Cardiac muscle cell (in vitro differentiated cells and primary cell): ENCODE results near the gene PPEF1. TPM values are rescaled to one million over a fixed set of nuclear protein-coding genes. Genes with fewer than 3 reads are reported as not detected.

Source experiments
- DNase-seq, 2 donors: peaks; one replicate each; pipeline versions ENCODE4 v3.0.0 to v3.0.0-alpha.2; 2010 to 2017; ENCODE audit warnings: low read depth in 1 of 2, low spot score in 1 of 2
- H3K27ac ChIP-seq: fragments of 200-600 bp; sonication (generic); 2 replicates; pipeline ENCODE4 v1.5.1; 2016
- H3K27me3 ChIP-seq: fragments of 200-600 bp; sonication (generic); 2 replicates; pipeline ENCODE4 v1.6.0; 2016; ENCODE audit warnings: control low read depth
- H3K36me3 ChIP-seq: fragments of 200-600 bp; sonication (generic); 2 replicates; pipeline ENCODE4 v1.5.1; 2016; ENCODE audit warnings: control low read depth
- H3K4me1 ChIP-seq: fragments of 200-600 bp; sonication (generic); 2 replicates; pipeline ENCODE4 v1.8.1; 2017; ENCODE audit warnings: low read depth, mild to moderate bottlenecking, mixed run types
- H3K4me3 ChIP-seq: fragments of 200-600 bp; sonication (generic); 2 replicates; pipeline ENCODE4 v1.5.1; 2016; ENCODE audit warnings: mild to moderate bottlenecking
- H3K9me3 ChIP-seq: fragments of 200-600 bp; sonication (generic); 2 replicates; pipeline ENCODE4 v1.5.1; 2017; ENCODE audit warnings: low read depth, mild to moderate bottlenecking, control low read depth
- polyA plus RNA-seq: library from polyadenylated mRNA; unstranded; fragments of >200 nt; fragmentation: Nextera tagmentation; extraction: Ambion mirVana; gene quantifications from 2 replicates; pipeline ENCODE4 v1.2.1, GENCODE V29; 2016
- total RNA-seq: library from RNA; depleted of rRNA; stranded (reverse); fragments of >200 nt; gene quantifications from 2 replicates; pipeline ENCODE4 v1.2.3, GENCODE V29; 2016
- TF ChIP-seq, protein P1 (sequence below): IDR thresholded peaks from 2 replicates; pipeline ENCODE4 v1.5.1; 2012; ENCODE audit warnings: low read depth, mild to moderate bottlenecking, low read length

The PPEF1 gene
- total and polyA plus RNA-seq, 2 experiments from 2014 or later: 0.30 TPM; not detected in 1

DNA sequence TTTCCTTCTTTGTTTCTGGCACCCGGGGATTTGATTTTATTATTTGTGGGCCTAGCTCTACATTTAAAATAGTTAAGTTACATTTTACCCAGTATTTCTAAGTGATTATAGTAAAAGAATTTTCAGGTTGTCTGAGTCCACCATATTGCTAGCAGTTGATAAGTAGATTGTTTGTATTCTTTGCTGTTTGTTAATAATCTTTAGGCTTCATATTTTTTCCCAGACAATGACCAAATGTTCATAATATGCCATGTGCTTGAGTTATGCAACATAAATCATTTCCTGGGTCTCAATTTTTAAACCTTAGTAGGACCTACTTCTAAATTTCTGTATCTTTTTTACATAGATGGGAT is 149.2 kb downstream of the PPEF1 start:
- Histone ChIP-seq H3K4me1 (no peaks in the 10 kb centered on the region), H3K27ac (no peak overlapping the region), H3K4me3 (no peak overlapping the region), H3K9me3 (no peaks in the 10 kb centered on the region), H3K27me3 (no peaks in the 10 kb centered on the region), H3K36me3 (no peaks in the 10 kb centered on the region)
- no peak for DNase-seq
- TF ChIP-seq, protein P1, sequence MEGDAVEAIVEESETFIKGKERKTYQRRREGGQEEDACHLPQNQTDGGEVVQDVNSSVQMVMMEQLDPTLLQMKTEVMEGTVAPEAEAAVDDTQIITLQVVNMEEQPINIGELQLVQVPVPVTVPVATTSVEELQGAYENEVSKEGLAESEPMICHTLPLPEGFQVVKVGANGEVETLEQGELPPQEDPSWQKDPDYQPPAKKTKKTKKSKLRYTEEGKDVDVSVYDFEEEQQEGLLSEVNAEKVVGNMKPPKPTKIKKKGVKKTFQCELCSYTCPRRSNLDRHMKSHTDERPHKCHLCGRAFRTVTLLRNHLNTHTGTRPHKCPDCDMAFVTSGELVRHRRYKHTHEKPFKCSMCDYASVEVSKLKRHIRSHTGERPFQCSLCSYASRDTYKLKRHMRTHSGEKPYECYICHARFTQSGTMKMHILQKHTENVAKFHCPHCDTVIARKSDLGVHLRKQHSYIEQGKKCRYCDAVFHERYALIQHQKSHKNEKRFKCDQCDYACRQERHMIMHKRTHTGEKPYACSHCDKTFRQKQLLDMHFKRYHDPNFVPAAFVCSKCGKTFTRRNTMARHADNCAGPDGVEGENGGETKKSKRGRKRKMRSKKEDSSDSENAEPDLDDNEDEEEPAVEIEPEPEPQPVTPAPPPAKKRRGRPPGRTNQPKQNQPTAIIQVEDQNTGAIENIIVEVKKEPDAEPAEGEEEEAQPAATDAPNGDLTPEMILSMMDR: no peak

DNA sequence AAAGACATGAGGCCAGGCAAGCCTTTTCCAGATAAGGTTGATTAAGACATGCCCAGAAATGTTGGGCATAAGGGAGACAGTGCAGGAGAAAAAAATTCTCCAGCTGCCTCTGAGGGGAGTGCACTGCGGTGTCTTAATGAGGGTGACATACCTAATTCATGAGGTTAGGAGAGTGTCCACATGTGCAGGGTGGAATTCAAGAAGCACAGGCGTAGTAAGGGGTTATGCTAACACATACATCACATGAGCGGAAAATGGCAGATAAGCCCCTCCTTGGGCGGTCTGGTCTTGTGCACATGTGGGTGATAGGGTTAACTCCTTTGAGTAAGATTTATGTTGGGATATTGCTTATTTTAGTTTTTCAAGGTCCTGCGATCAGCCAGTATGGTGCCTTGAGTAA is 154.1 kb downstream of the PPEF1 start:
- H3K27me3 ChIP-seq: no peaks in the 10 kb centered on the region

DNA sequence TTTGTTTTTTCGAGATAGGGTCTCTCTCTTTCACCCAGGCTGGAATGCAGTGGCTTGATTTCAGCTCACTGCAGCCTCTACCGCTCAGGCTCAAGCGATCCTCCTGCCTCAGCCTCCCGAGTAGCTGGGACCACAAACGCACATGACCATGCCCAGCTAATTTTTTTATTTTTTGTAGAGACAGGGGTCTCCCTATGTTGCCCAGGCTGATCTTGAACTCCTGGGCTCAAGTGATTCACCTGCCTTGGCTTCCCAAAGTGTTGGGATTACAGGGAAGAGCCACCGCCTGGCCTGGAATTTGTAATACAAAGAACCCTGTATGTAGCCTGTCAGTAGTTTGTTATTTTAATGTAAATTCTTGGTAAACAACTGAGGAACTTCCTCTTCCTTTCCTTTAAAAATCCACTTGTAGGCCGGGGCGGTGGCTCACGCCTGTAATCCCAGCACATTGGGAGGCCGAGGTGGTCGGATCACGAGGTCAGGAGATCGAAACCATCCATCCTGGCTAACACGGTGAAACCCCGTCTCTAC is 157.0 kb downstream of the PPEF1 start:
- Histone ChIP-seq H3K4me1 (no peaks in the 10 kb centered on the region), H3K36me3 (no peaks in the 10 kb centered on the region), H3K27ac (no peak overlapping the region), H3K9me3 (no peaks in the 10 kb centered on the region), H3K4me3 (no peak overlapping the region), H3K27me3 (no peaks in the 10 kb centered on the region)
- TF ChIP-seq, protein P1: no peak
- no peak for DNase-seq

More for the DNA sequence above, 154.1 kb downstream of the PPEF1 start:
- Histone ChIP-seq H3K36me3 (no peaks in the 10 kb centered on the region), H3K4me3 (no peak overlapping the region), H3K4me1 (no peaks in the 10 kb centered on the region), H3K27ac (no peak overlapping the region), H3K9me3 (no peaks in the 10 kb centered on the region)
- no peak for DNase-seq
- TF ChIP-seq, protein P1: no peak

DNA sequence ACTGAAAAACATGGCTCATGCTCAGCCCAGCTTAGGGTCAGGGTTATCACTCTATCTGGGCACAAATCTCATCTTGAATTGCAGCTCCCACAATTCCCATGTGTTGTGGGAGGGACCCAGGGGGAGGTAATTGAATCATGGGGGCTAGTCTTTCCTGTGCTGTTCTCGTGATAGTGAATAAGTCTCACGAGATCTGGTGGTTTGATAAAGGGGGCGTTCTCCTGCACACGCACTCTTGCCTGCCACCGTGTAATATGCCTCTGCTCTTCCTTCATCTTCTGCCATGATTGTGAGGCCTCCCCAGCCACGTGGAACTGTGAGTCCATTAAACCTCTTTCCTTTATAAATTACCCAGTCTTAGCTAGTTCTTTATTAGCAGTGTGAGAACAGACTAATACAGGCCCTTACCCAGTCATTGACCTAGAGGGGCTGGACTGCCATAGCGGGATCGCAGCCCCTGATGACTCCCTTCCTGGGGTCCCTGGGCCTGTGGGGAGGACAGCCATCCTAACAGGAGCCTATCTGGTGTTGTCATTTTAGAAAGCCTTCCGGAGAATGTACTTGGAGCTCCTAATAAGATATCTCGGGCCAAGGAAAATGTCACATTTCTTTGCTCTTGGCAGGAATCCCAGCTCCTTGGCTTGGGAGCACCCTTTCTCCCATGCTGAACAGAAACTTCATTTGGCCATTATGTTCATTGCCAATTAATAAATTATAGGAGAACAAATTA is 163.9 kb downstream of the PPEF1 start:
- H3K9me3 ChIP-seq: no peaks in the 10 kb centered on the region
- H3K27me3 ChIP-seq: no peaks in the 10 kb centered on the region
- H3K27ac ChIP-seq: no peak overlapping the region
- H3K4me1 ChIP-seq: no peaks in the 10 kb centered on the region
- no peak overlapping the region for H3K4me3 ChIP-seq
- H3K36me3 ChIP-seq: no peaks in the 10 kb centered on the region
- DNase-seq: peak in 1 of 2 donors; percentile 50
- TF ChIP-seq, protein P1: no peak

DNA sequence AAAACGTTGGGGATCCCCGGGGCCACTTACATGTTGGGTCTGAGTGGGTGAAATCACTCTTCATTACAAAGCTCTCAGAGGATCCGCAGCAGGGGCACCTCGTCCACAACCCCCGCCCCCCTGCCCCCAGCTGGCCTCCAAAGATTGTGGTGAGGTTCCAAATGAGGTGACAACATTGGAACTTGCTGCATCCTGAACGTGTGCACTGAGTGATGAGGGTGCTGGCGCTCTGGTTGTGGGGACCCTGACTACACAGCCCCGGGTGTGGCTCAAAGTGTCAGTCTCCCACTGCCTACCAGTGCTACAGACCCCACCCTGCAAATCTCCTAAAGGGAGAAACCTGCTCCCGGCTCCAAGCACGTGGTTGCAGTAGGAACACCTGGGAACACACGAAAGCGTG is 164.5 kb downstream of the PPEF1 start:
- no peak overlapping the region for H3K4me3 ChIP-seq
- H3K27me3 ChIP-seq: no peaks in the 10 kb centered on the region
- no peaks in the 10 kb centered on the region for H3K36me3 ChIP-seq
- no peak for DNase-seq
- no peak overlapping the region for H3K27ac ChIP-seq
- TF ChIP-seq, protein P1: no peak
- H3K4me1 ChIP-seq: no peaks in the 10 kb centered on the region
- no peaks in the 10 kb centered on the region for H3K9me3 ChIP-seq
